ENCODE data around the gene ZIC1. TPM values are rescaled to one million over a fixed set of nuclear protein-coding genes. Genes with fewer than 3 reads are reported as not detected.

Gene ZIC1
- total RNA-seq, 1 experiment from 2014 or later, result 0.36 TPM

- TF ChIP-seq POLR2AphosphoS5 (IDR thresholded peaks at IDR 0.05; ENCODE audit: low read depth, low read length), result no peak
- TF ChIP-seq SIN3A (IDR thresholded peaks at IDR 0.05; ENCODE audit: borderline replicate concordance, insufficient read depth, low read depth, low read length), result no peak
- no peak for TF ChIP-seq TCF7L2 (IDR thresholded peaks at IDR 0.05; ENCODE audit: low read depth, low read length)
- TF ChIP-seq CTCF (IDR thresholded peaks at IDR 0.05), result no peak
- TF ChIP-seq, protein P1, sequence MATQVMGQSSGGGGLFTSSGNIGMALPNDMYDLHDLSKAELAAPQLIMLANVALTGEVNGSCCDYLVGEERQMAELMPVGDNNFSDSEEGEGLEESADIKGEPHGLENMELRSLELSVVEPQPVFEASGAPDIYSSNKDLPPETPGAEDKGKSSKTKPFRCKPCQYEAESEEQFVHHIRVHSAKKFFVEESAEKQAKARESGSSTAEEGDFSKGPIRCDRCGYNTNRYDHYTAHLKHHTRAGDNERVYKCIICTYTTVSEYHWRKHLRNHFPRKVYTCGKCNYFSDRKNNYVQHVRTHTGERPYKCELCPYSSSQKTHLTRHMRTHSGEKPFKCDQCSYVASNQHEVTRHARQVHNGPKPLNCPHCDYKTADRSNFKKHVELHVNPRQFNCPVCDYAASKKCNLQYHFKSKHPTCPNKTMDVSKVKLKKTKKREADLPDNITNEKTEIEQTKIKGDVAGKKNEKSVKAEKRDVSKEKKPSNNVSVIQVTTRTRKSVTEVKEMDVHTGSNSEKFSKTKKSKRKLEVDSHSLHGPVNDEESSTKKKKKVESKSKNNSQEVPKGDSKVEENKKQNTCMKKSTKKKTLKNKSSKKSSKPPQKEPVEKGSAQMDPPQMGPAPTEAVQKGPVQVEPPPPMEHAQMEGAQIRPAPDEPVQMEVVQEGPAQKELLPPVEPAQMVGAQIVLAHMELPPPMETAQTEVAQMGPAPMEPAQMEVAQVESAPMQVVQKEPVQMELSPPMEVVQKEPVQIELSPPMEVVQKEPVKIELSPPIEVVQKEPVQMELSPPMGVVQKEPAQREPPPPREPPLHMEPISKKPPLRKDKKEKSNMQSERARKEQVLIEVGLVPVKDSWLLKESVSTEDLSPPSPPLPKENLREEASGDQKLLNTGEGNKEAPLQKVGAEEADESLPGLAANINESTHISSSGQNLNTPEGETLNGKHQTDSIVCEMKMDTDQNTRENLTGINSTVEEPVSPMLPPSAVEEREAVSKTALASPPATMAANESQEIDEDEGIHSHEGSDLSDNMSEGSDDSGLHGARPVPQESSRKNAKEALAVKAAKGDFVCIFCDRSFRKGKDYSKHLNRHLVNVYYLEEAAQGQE (IDR thresholded peaks at IDR 0.05; ENCODE audit: insufficient read depth in 1 of 2, low read depth in 2 of 2, low read length in 1 of 2), result no peak
- Histone ChIP-seq H3K27ac (ENCODE audit: low read length) (no peak overlapping the region), H3K9me3 (ENCODE audit: control insufficient read depth, insufficient read depth, low read depth, low read length) (no peaks in the 10 kb centered on the region), H3K36me3 (ENCODE audit: control insufficient read depth, insufficient read depth, low read length) (no peaks in the 10 kb centered on the region), H3K4me3 (ENCODE audit: low read depth in 2 of 2, low read length in 2 of 2) (no peak overlapping the region), H3K4me1 (ENCODE audit: control insufficient read depth, insufficient read depth, low read length) (no peaks in the 10 kb centered on the region), H3K27me3 (ENCODE audit: control insufficient read depth, insufficient read depth, low read length) (peaks cover 46% of the 10 kb centered on the region)
- in situ Hi-C loops (cut with HindIII; ENCODE audit: low pct_unique_long_range_greater_than_20kb, low sequenced_read_pairs), result no loop called here
- ChIA-PET POLR2A (no interaction called here), CTCF (no interaction called here)
- ATAC-seq (no peak), DNase-seq (ENCODE audit: low read depth, low spot score) (no peak)
- intact Hi-C loops (cut with micrococcal nuclease; ENCODE audit: unreplicated experiment), result no loop called here
- no TSS peak for BruUV-seq (replicated peaks)
Measured at GRCh38 chr3:147369661-147370123, 39.5 kb upstream of the ZIC1 start.

DNA sequence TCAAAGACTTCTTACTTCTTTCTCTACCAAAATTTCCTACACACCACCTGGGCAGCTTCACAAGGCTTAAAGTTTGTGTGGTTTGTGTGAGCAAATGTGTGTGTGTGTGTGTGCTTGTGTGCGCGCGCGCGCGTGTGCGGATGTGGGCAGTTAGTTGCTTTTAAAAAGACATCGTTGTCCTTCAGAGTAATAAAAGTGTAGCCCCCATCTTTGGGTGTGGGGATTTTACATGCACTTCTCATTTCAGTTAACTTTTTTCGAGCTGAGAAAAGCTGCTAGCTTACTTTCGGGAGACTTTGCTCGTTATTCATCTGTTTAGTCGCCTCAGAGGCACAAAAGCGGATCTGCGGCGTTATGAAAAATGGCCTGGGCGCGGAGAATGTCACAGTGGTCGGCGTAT is 38.8 kb upstream of the ZIC1 start:
- Histone ChIP-seq H3K27ac (ENCODE audit: low read length) (no peak overlapping the region), H3K27me3 (ENCODE audit: control insufficient read depth, insufficient read depth, low read length) (peaks cover 44% of the 10 kb centered on the region), H3K4me3 (ENCODE audit: low read depth in 2 of 2, low read length in 2 of 2) (no peak overlapping the region), H3K36me3 (ENCODE audit: control insufficient read depth, insufficient read depth, low read length) (no peaks in the 10 kb centered on the region), H3K9me3 (ENCODE audit: control insufficient read depth, insufficient read depth, low read depth, low read length) (no peaks in the 10 kb centered on the region), H3K4me1 (ENCODE audit: control insufficient read depth, insufficient read depth, low read length) (no peaks in the 10 kb centered on the region)
- ATAC-seq (no peak), DNase-seq (ENCODE audit: low read depth, low spot score) (no peak)
- BruUV-seq (replicated peaks), result no TSS peak
- intact Hi-C loops (cut with micrococcal nuclease; ENCODE audit: unreplicated experiment) (no loop called here), in situ Hi-C loops (cut with HindIII; ENCODE audit: low pct_unique_long_range_greater_than_20kb, low sequenced_read_pairs) (no loop called here)
- TF ChIP-seq SIN3A (IDR thresholded peaks at IDR 0.05; ENCODE audit: borderline replicate concordance, insufficient read depth, low read depth, low read length) (no peak), POLR2AphosphoS5 (IDR thresholded peaks at IDR 0.05; ENCODE audit: low read depth, low read length) (no peak)
- ChIA-PET CTCF (interaction anchor here (0.7 kb wide), 1 partner anchor 88 kb away, joined by 9 read pairs; no protein-coding TSS in a partner anchor), POLR2A (no interaction called here)

- intact Hi-C loops (cut with micrococcal nuclease; ENCODE audit: unreplicated experiment) (no loop called here), in situ Hi-C loops (cut with HindIII; ENCODE audit: low pct_unique_long_range_greater_than_20kb, low sequenced_read_pairs) (no loop called here)
- no peak overlapping the region for H3K4me3 ChIP-seq (ENCODE audit: low read depth in 2 of 2, low read length in 2 of 2)
- H3K9me3 ChIP-seq (ENCODE audit: control insufficient read depth, insufficient read depth, low read depth, low read length), result no peaks in the 10 kb centered on the region
- H3K4me1 ChIP-seq (ENCODE audit: control insufficient read depth, insufficient read depth, low read length), result no peaks in the 10 kb centered on the region
- ChIA-PET CTCF (no interaction called here), POLR2A (interaction anchor here (0.6 kb wide), 1 partner anchor 396 kb away, joined by 7 read pairs; no protein-coding TSS in a partner anchor)
- no peak for DNase-seq (ENCODE audit: low read depth, low spot score)
- H3K36me3 ChIP-seq (ENCODE audit: control insufficient read depth, insufficient read depth, low read length), result no peaks in the 10 kb centered on the region
- no peak overlapping the region for H3K27ac ChIP-seq (ENCODE audit: low read length)
- BruUV-seq (replicated peaks), result no TSS peak
- peaks cover 41% of the 10 kb centered on the region for H3K27me3 ChIP-seq (ENCODE audit: control insufficient read depth, insufficient read depth, low read length)
- TF ChIP-seq, protein P1 (IDR thresholded peaks at IDR 0.05; ENCODE audit: insufficient read depth in 1 of 2, low read depth in 2 of 2, low read length in 1 of 2), result no peak
- TF ChIP-seq TCF7L2 (IDR thresholded peaks at IDR 0.05; ENCODE audit: low read depth, low read length) (no peak), POLR2AphosphoS5 (IDR thresholded peaks at IDR 0.05; ENCODE audit: low read depth, low read length) (no peak), CTCF (IDR thresholded peaks at IDR 0.05) (no peak), SIN3A (IDR thresholded peaks at IDR 0.05; ENCODE audit: borderline replicate concordance, insufficient read depth, low read depth, low read length) (no peak)
- no peak for ATAC-seq
Measured at GRCh38 chr3:147371140-147371539, 38.0 kb upstream of the ZIC1 start.
